Astrocyte of the cerebellum (primary cell): ENCODE results near the gene SKAP1.

Experiments used
- DNase-seq: peaks from one replicate; pipeline ENCODE4 v3.0.0-alpha.2; 2011; ENCODE audit warnings: low read depth
- H3K4me3 ChIP-seq: 2 replicates; pipeline ENCODE4 v1.5.1; 2011; ENCODE audit warnings: mild to moderate bottlenecking, low read depth, low read length, moderate library complexity
- CTCF ChIP-seq: IDR thresholded peaks from 2 replicates; pipeline ENCODE4 v1.5.1; 2012; ENCODE audit warnings: low read length, low read depth, moderate library complexity, mild to moderate bottlenecking; ENCODE audit errors: missing control alignments
- in situ Hi-C: cut with HindIII; loops from 2 replicates; pipeline ENCODE4 v1.10.0; 2017; ENCODE audit warnings: low sequenced_read_pairs

SKAP1 gene

GRCh38 chr17:48429638-48430586 lies at the start of gene SKAP1:
Gene SKAP1 (minus strand): TSS chr17:48430214.
- no peak for TF ChIP-seq CTCF
- H3K4me3 ChIP-seq = peak within 1 kb of the TSS; percentile 14
- no peak for DNase-seq

GRCh38 chr17:48479014-48479402 lies 49.0 kb upstream of the SKAP1 start:
- no peak for TF ChIP-seq CTCF
- DNase-seq = no peak
- H3K4me3 ChIP-seq = no peak overlapping the region
- in situ Hi-C loops = no loop called here

More at GRCh38 chr17:48429638-48430586, at the start of gene SKAP1:
- in situ Hi-C loops = no loop called here

- H3K4me3 ChIP-seq = no peak overlapping the region
- in situ Hi-C loops = no loop called here
- peak; percentile 26 for TF ChIP-seq CTCF
- no peak for DNase-seq
Observed at GRCh38 chr17:48478224-48479013, 48.4 kb upstream of the SKAP1 start.

- no peak overlapping the region for H3K4me3 ChIP-seq
- no peak for TF ChIP-seq CTCF
- in situ Hi-C loops = no loop called here
- DNase-seq = no peak
Observed at GRCh38 chr17:48477221-48477620, 47.2 kb upstream of the SKAP1 start.

GRCh38 chr17:48472411-48473281 lies 42.6 kb upstream of the SKAP1 start:
- no peak for TF ChIP-seq CTCF
- in situ Hi-C loops = no loop called here
- DNase-seq = no peak
- H3K4me3 ChIP-seq = no peak overlapping the region
